ENCODE data around the gene EXO5. TPM values are rescaled to one million over a fixed set of nuclear protein-coding genes. Genes with fewer than 3 reads are reported as not detected.

EXO5 gene
- total and polyA plus RNA-seq, 2 of the 13 experiments (the other 11 are each of a cell fraction or from before 2014, with no cell fraction given): 9.9 to 20.5 TPM

GRCh38 chr1:40508375-40509341, at the start of gene EXO5 (continued):
- TF ChIP-seq ATF5 (CRISPR knock-in tag; IDR thresholded peaks at IDR 0.05; ENCODE audit: low read depth) (peak; percentile 80; the same call in 1 of the 2 replicates), TBX2 (CRISPR knock-in tag; IDR thresholded peaks at IDR 0.05; ENCODE audit: borderline replicate concordance) (peak; percentile 81), MEF2D (CRISPR knock-in tag; IDR thresholded peaks at IDR 0.05) (0 out of 2 replicates have a peak, but pooled peaks have one; percentile 37), CENPBD1 (CRISPR knock-in tag; IDR thresholded peaks at IDR 0.05; ENCODE audit: borderline replicate concordance, low read depth) (0 out of 2 replicates have a peak, but pooled peaks have one; percentile 55), ZNF263 (CRISPR knock-in tag; IDR thresholded peaks at IDR 0.05) (peak; percentile 76), TGIF2 (CRISPR knock-in tag; IDR thresholded peaks at IDR 0.05) (no peak), WIZ (CRISPR knock-in tag; IDR thresholded peaks at IDR 0.05) (peak; percentile 40; the same call in 1 of the 2 replicates), PRPF4 (IDR thresholded peaks at IDR 0.05; ENCODE audit: low read depth, low read length, poor library complexity, severe bottlenecking) (no peak), ELF3 (CRISPR knock-in tag; IDR thresholded peaks at IDR 0.05) (no peak), KDM6A (CRISPR knock-in tag; IDR thresholded peaks at IDR 0.05; ENCODE audit: low read depth) (0 out of 2 replicates have a peak, but pooled peaks have one; percentile 12), BHLHE40 (IDR thresholded peaks at IDR 0.05; ENCODE audit: low read length) (no peak), GTF2F1 (IDR thresholded peaks at IDR 0.05; ENCODE audit: low read length) (no peak), RXRA (CRISPR knock-in tag; IDR thresholded peaks at IDR 0.05) (peak; percentile 43; the same call in 1 of the 2 replicates), MYPOP (CRISPR knock-in tag; IDR thresholded peaks at IDR 0.05) (peak; percentile 83; the same call in 1 of the 2 replicates), FOSL2 (CRISPR knock-in tag; IDR thresholded peaks at IDR 0.05) (no peak), ZNF761 (CRISPR knock-in tag; conservative IDR thresholded peaks at IDR 0.05) (peak; percentile 57; the same call in 1 of the 2 replicates), IKZF1 (IDR thresholded peaks at IDR 0.05) (no peak), ZNF12 (CRISPR knock-in tag; IDR thresholded peaks at IDR 0.05) (peak; percentile 28; the same call in 1 of the 2 replicates), ZNF784 (CRISPR knock-in tag; IDR thresholded peaks at IDR 0.05; ENCODE audit: borderline replicate concordance) (no peak; the same call in 1 of the 2 replicates), ISL2 (CRISPR knock-in tag; IDR thresholded peaks at IDR 0.05) (peak; percentile 85), HOXA5 (CRISPR knock-in tag; IDR thresholded peaks at IDR 0.05) (peak; percentile 94), ZFP82 (CRISPR knock-in tag; IDR thresholded peaks at IDR 0.05; ENCODE audit: borderline replicate concordance) (peak; percentile 55; the same call in 1 of the 2 replicates), RORA (CRISPR knock-in tag; IDR thresholded peaks at IDR 0.05) (no peak; the same call in 1 of the 2 replicates), ZBTB42 (CRISPR knock-in tag; IDR thresholded peaks at IDR 0.05) (0 out of 2 replicates have a peak, but pooled peaks have one; percentile 59), NR0B2 (CRISPR knock-in tag; IDR thresholded peaks at IDR 0.05) (peak; percentile 40)
